Left forelimb (tissue), 1 donor: Measurements from ENCODE around the gene RTTN.
"Not testable (repeated sequence)": the region's sequence is repeated elsewhere in the genome, so short reads cannot be mapped to it uniquely, and the experiment has no call there.

Source experiments
- DNase-seq: peaks from one replicate; pipeline ENCODE4 v3.0.0-alpha.2; 2018; ENCODE audit warnings: low spot score

The RTTN gene

DNA sequence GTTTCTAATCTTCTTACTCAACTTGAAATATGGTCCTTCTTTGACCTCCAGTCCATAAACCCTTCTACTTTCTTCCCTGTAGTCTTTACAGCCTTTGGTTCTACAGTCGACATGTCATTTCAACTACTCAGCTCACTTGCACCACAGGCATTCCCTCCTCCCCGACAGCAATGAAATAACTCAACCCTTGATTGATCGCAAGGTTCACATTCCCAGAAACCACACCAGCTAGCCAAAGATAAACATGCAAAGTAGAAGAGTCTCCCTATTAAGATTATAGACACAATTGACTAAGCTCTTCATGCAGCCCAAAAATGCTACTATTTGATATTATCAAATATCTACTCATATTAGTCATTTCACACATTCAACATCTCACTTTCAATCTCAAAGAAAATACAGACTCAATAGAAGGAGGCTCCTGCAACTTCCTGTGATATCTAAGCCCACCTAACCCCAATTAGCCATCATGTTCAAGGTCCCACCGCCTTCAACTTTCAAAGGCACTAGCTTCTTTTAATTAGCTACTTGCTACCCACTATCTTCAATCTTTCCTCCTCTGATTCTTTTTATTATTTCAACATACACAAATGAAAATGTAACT is 50.8 kb downstream of the RTTN start:
- DNase-seq, result no peak

DNA sequence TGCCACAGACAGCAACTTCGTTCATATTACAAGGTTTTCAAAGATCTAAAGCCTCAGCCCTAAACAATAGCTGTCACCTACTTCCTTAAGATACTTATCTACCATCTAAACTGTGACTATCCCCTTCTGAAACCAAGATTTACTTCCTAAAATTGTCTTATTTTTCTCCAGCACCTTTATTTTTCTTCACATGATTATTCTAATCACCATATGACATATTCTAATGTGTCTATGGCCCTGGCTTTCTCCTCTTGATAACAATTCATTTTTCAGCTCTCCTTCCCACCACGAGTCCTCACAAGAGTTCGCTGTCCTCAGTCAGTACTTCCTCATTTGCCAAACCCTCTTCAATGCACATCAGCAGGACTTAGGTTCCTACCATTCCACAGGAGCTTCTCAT is 53.9 kb downstream of the RTTN start:
- no peak for DNase-seq

DNA sequence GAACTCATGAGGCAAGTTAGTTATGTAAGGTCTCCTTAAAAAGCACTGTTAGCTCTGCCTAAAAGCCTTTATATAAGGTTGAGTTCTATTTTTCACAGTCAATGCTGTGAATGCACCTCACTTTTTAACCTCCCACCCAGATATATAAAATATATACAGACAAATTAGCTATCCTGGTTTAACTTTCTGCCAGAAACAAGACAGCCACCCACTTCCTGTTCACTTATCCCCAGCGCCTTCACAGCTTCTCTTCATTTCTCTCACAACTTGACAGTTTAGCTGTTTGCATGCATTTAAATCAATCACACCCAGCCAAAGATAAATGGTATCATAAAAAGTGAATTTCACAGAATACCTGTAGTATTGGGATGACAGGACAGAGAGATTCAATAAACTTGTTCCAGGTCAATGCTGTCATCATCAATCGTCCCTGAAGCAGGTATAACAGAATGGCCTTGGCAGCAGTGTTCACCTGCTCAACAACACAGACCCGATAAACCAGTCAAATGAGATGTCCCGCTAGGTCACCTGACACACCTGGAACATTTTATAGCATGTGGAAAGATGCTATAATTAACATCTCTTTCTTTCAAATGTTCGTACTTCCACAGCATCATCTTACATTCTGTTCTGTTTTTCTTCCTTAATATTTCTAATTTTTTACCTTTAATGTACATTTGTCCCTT is 55.7 kb downstream of the RTTN start:
- DNase-seq, result no peak

DNA sequence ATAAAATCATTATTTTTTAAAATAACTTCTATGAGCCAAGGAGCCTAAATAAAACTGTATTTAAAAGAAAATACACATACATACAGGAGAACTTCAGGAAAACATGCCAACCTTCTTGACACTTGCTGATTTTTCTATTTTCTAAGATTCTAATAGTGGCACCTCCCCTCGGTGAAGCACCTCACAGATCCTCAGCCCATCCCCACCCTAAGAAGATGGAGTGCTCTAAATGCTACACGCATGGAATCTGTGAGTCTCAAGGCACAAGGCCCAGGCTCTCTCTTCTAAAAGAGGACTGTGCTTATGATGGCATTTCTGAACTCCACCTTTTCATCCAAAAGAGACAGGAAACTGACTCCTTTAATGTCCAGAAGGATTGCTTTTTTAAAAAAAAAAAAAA is 56.3 kb downstream of the RTTN start:
- DNase-seq, result no peak

DNA sequence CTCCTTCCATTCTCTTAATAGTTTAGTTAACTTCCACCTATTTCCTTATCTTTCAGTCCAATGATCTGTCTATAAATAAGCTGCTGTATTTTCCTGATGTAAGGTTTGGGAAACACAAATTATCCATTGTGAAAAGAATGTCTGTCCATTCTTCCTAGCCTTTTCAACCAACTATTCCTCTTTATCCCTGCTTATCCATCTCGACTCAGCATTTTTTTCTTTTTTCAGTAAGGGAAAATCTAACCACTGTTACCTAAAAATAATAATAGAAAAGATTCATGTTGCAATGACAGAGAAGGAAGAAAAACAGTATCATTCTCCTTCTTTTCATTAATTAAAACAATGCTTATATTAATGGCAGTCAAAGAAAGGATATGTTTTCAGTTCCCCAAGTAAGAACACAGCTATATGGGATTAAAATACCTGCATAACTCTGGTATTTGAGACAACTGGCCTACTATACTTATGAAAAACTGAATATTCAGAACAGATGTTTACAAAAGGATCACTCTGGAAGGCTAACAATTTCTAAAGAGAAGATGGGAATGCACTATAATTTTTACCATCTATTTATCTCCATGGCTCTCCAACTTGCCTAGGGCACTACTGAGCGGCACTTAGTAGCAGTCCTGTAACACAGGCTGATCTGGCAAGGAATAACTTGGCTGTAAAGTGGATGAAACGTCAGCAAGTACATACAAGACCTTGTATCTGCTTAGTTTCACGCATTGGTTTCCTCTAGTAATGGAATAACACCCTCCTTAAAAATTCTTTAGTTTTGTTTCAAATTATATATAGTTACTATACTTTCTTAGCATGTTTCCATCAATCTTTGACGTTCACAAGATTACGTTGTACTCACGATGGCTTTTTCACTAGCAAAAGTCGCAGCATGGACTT is 57.2 kb downstream of the RTTN start:
- DNase-seq, result no peak

DNA sequence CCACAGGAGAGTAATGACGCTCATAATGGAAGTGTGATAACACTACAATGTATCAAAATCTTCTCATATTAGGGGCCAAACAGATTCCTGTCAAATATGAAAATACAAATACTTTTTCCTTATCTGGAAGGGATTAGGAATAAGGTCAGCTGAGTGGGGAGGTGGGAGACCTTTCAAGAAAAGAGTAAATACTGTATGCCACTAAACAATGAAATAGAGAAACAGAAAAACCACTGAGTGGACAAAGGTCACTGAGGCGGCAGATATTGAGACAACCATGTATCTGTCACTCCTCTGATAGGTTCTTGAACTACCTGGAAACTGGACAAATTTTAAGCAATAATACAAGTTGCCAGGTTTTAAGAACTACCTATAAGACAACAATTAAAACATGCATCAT is 59.3 kb downstream of the RTTN start:
- no peak for DNase-seq

DNA sequence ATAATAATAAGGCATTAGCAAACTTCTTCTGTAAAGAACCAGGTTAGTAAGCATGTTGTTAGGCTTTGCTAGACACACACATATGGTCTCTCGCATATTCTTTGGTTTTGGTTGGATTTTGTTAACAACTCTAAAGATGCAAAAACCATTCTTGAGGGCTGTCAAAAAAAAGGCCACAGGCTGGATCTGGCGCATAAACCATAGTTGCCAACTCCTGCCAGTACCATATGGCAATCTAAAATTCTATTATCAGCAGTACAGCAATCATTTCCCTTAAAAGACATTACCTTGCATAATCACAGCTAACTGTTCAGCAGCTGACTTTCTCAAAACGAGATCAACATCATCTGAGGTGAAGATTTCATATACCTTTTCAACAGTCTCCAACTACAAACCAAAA is 63.5 kb downstream of the RTTN start:
- DNase-seq, result no peak

DNA sequence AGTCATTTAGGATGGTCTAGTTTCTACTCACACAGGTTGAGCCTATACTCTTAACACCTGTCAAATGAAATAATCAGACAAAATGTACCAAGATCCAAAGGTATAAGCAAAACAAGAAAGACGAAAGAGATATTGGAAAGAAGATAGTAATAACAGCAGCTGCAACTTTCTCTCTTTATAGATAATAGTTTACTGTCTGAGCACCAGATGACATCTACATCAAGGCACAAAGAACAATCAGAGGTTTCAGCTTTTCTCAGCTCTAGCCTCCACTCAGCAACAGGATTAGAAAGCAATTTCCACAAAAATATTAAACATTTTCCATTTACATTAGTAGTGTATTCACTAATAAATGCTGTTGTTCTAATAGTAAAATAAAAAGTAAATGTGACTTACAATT is 66.3 kb downstream of the RTTN start:
- DNase-seq, result no peak

DNA sequence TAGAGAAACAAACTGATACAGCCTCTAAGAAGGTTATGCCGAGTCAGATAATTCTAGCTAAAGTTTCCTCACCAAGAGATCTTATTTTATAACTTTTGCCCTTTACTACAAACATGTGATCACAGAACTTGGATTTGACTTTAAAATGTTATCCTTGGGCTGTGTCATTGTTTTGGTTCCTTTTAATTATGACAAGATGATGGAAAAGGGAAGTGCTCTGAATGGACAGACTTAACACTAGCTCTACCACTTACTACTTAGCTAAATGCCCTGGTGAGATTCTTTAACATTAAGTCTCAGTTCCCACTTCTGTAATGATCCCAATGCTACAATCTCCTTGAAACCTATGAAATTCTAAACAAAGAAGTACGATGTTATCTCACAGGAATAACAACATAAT is 69.9 kb downstream of the RTTN start:
- no peak for DNase-seq

DNA sequence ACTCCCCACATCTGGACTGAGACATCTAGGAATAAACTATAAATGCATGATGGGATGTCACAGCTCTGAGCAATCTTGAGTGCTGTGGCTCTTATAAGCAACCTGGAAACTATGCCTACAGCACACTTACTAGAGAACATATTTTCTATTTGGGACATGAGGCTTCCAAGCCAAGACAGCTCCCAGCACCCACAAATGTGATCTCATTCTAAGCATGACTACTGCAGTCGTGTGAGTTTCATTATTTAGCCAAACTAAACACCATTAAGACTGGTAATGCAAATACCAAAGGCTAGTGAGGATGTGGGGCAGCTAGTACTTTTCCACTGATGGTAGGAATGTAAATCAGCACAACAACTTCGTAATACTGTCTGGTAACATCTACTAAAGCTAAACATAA is 72.5 kb downstream of the RTTN start:
- no peak for DNase-seq

DNA sequence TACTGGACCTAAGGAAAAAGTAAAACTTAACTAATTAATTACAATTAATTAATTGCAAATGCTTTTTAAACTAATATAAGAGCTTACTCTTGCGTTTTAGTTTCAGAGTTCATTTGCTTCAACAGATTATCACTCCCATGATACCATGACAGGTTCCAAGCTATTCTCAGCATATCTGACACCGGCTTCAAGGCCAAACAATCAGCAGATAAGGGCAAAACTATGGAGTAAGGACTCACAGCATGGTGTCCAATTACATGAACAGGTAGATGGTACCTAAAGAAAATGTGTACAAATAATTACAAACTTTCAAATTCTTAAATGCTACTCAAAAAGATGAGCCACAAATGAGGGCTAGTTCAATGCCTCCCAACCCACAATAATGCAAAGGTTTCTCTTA is 77.2 kb downstream of the RTTN start:
- no peak for DNase-seq

DNA sequence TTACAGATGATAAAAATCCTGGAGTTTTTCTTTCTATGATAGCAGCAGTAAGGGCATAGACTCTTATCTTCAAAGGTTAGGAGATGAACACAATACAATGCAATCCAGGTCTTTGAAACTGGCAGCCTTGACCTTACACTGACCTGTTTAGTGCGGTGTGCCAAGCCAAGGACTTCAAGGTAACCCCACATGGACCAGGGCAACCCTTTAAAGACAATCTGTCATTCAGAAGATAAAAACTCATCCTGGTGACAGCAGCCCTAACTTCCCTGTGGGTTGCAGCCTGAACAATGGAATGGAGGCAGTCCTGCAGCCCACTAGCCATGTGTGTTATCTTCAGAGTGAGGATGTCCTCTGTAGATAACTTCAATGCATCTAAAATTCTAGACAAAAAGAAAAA is 78.1 kb downstream of the RTTN start:
- DNase-seq, result no peak

DNA sequence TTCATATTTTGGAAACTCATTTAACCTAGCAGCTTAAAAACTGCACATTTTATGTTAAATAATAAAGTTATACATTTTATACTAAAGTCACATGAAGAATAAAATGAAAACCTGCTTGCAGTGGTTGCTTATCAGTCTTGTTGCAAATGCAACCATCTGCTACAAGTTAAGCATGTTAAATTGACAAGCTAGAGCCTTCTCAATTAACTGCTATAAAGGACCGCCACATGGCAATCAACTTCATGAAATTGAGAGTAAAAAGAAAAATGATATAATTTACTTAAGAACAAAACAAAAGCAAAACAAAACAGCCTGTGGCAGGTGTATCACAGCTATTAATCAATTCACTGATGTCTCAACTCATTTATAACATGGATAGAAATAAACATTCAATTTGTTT is 78.7 kb downstream of the RTTN start:
- DNase-seq, result no peak

DNA sequence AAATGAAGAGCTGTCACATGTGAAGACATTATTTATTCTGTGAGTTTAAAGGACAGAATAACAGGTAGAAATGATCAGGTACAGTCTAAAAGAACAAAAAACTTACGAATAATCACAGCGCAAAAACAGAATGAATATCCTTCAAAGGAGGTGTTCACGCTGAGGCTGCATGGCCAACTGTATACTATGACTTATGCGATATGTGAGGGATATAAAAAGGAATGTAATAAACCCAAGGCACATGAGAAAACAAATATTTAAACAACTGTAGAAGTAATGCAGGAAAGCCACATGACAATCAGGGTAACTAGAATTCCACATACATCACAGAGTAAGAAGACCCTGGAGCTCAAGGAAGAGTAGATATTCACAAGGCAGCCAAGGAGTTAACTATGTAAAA is 81.3 kb downstream of the RTTN start:
- no peak for DNase-seq

DNA sequence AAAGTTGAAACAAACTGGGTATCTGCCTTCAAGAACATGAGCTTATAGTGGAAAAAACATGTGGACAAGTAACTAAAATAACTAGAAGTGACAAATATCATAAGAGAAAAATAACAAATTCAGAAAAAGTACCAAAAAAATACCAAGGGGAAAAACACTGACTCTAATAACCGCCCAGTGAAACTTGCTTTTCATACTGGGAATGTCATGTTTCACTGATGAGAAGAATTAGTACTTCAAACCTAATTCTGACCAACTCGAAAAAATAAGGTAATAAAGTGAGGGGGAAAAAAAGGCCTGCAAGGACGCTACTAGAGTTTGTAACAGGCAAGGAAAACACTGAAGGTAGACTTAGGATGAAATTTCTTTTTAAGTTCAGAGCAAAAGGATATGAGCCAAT is 83.6 kb downstream of the RTTN start:
- no peak for DNase-seq

DNA sequence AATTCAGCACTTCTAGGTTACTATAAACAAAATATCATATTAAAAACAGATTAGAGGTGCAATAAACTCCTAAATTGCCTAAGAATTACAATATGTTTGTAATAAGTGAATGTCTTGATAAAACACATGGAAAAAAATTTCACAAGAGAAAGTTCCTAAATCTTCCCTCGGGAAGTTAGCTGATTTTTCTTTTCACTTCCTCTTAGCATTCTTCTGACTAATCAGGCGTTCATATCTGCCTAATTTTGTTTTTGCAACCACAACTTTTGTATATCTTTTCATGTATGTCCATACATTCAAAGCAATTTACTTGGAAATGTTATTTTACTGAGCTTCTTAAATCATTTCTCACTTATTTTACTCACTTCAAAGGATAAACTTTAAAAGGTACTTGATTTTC is 88.5 kb downstream of the RTTN start:
- DNase-seq, result no peak

DNA sequence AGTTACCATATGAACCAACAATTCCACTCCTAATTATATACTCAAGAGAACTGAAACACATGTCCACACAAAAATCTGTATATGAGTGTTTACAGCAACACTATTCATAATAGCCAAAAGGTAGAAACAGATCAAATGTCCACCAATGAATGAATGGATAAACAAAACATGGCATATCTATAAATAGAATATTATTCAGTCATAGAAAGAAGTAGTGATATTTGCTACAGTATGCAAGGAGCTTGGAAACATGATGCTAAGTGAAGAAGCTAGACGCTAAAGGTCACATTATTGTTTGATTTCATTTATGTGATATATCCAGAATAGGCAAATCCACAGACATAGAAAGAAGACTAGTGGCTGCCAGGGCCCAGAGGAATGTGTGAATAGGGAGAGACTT is 92.0 kb downstream of the RTTN start:
- DNase-seq, result no peak

DNA sequence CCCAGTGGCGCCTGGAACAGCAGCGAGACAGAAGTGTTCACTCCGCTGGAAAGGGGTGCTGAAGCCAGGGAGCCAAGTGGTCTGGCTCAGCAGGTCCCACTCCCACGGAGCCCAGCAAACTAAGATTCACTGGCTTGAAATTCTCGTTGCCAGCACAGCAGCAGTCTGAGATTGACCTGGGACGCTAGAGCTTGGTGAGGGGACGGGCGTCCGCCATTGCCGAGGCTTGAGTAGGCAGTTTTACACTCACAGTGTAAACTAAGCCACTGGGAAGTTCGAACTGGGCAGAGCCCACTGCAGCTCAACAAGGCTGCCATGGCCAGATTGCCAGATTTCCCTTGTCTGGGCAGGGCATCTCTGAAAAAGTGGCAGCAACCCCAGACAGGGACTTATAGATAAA is 94.8 kb downstream of the RTTN start:
- DNase-seq, result no peak

DNA sequence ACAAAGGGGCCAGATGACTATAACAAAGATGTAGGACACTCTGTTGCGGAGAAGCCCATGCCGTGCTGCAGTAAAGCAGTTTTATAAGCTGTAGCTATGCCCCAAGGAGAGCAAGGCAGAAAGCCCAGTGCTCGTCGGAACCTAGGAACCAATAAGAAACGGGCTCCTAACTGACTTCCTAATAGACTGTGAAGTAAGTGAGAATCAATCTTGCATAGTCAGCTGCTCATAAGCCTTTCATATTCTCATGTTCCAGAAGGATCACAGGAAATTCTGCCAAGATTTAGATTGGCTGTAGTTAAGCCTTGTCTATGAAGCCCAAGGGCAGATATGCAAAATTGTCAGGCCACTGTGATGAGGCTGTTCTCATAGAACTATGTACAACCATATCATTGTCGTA is 98.4 kb downstream of the RTTN start:
- no peak for DNase-seq

DNA sequence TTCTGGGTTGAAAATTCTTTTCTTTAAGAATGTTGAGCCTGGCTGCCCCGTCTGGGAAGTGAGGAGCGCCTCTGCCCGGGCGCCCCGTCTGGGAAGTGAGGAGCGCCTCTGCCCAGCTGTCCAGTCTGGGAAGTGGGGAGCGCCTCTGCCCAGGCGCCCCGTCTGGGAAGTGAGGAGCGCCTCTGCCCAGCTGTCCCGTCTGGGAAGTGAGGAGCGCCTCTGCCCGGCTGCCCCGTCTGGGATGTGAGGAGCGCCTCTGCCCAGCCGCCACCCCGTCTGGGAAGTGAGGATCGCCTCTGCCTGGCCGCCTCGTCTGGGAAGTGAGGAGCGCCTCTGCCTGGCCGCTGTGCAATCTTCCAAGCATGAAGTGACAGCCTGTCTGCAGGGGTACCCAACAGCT is 102.6 kb downstream of the RTTN start:
- not testable (repeated sequence) for DNase-seq

DNA sequence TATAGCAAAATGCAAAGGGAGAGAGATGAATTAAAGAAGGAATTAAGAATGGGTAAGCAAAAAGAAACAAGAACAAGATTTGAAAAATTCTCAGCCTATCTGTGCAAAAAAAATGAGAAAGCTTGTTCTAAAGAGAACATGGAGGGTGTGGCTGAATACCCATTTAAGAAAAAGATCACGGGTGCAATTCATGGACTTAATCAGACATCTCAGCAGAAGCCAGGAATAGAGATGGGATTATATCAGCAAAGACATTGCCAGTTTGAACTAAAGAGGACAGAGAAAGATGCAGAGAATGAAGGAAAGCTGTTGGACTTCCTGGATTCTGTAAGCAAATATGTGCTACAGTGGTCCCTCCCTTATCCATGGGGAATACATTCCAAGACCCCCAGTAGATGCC is 115.6 kb downstream of the RTTN start:
- DNase-seq, result no peak

DNA sequence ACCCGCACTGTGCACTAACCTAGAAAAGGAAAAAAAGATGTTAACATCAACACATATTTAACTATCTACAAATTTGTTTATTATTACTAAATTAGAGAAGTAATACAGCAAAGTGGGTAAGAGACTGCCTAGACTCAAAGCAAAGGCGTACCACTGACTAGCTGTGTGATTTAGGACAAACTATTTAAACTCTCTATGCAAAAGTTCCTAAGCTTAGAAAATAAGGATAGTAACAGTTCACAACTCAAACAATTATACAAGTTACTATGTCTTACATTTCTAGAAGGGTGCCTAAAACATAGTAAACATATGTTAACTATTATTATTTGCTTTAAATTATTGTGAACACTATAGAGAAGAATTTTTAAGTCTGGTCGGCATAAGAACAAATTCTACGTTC is 119.4 kb downstream of the RTTN start:
- DNase-seq, result no peak

DNA sequence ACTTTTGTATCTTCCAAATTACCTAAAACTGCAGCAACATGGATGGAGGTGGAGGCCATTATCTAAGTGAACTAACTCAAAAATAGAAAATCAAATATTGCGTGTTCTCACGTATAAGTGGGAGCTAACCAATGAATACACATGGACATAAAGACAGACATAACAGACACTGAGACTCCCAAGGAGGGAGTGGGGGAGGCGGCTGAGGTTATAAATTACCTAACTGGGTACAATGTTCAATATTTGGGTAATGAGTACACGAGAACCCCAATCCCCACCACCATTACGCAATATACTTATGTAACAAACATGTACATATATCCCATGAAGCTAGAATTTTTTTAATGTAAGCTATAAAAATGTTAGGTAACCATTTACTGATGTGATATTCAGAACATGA is 119.8 kb downstream of the RTTN start:
- no peak for DNase-seq
